PFSK-1 (cell line): ENCODE results near the gene UGCG.

ENCODE experiments used
- POLR2AphosphoS5 ChIP-seq: IDR thresholded peaks from 2 replicates; pipeline ENCODE4 v1.6.1; 2012; ENCODE audit warnings: low read depth, mild to moderate bottlenecking, control low read depth, low read length, moderate library complexity
- SIN3A ChIP-seq: IDR thresholded peaks from 2 replicates; pipeline ENCODE4 v1.6.1; 2012; ENCODE audit warnings: mild to moderate bottlenecking, low read length, moderate library complexity, borderline replicate concordance; ENCODE audit not compliant: insufficient read depth
- TAF1 ChIP-seq: IDR thresholded peaks from 2 replicates; pipeline ENCODE4 v1.6.1; 2012; ENCODE audit warnings: low read length, control low read depth, borderline replicate concordance; ENCODE audit not compliant: insufficient read depth
- TF ChIP-seq, protein P1 (sequence below), 2 experiments: IDR thresholded peaks; 2 replicates each; pipeline versions ENCODE4 v1.6.1 to v1.8.0; 2011 to 2012; ENCODE audit warnings: low read depth in 2 of 2, low read length in 2 of 2, control low read depth in 1 of 2, inconsistent platforms in 1 of 2, mild to moderate bottlenecking in 1 of 2, moderate library complexity in 1 of 2; ENCODE audit not compliant: insufficient read depth in 1 of 2

DNA sequence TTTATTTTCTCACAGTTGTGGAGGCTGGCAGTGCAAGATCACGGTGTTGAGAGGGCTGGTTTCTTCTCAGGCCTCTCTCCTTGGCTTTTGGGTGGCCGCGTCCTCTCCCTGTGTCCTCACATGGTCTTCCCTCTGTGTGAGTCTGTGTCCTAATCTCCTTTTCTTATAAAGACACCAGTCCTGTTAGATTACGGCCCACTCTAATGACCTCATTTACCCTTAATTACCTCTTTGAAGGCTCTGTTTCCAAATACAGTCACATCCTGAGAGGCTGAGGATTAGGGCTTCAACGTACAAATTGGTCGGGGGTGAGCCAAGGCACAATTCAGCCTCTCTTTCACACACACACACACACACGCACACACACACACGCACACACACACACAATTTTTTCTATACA is 73.0 kb downstream of the UGCG start:
- TF ChIP-seq, protein P1, sequence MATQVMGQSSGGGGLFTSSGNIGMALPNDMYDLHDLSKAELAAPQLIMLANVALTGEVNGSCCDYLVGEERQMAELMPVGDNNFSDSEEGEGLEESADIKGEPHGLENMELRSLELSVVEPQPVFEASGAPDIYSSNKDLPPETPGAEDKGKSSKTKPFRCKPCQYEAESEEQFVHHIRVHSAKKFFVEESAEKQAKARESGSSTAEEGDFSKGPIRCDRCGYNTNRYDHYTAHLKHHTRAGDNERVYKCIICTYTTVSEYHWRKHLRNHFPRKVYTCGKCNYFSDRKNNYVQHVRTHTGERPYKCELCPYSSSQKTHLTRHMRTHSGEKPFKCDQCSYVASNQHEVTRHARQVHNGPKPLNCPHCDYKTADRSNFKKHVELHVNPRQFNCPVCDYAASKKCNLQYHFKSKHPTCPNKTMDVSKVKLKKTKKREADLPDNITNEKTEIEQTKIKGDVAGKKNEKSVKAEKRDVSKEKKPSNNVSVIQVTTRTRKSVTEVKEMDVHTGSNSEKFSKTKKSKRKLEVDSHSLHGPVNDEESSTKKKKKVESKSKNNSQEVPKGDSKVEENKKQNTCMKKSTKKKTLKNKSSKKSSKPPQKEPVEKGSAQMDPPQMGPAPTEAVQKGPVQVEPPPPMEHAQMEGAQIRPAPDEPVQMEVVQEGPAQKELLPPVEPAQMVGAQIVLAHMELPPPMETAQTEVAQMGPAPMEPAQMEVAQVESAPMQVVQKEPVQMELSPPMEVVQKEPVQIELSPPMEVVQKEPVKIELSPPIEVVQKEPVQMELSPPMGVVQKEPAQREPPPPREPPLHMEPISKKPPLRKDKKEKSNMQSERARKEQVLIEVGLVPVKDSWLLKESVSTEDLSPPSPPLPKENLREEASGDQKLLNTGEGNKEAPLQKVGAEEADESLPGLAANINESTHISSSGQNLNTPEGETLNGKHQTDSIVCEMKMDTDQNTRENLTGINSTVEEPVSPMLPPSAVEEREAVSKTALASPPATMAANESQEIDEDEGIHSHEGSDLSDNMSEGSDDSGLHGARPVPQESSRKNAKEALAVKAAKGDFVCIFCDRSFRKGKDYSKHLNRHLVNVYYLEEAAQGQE (IDR thresholded peaks at IDR 0.05; ENCODE audit: insufficient read depth in 1 of 2, low read depth in 2 of 2, low read length in 2 of 2): no peak
- TF ChIP-seq POLR2AphosphoS5 (no peak), SIN3A (no peak), TAF1 (no peak)
